Effector CD4-positive, alpha-beta T cell (primary cell): ENCODE data around the gene CNTNAP2.

ENCODE experiments used
- DNase-seq: peaks from one replicate; pipeline ENCODE4 v3.0.0-alpha.2; 2020

CNTNAP2 gene

DNA sequence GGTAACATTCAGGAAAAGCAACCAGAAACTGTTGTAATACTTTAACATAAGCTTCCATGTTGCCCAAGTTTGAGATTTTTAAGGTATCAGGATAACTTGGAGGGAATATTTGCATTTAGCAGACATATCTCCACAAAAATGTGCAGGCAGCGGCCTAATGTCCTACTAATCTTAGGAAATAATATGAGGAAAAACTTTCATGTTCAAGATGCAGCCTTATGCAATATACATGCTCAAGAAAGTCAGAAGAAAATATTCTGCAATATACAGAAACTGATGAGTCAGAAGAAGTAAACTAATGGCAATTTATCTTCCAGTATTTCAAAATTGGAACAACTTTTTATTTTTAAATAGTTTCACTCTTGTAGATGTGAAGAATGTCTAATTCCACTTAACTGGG is 2010.8 kb downstream of the CNTNAP2 start:
- DNase-seq, result no peak

DNA sequence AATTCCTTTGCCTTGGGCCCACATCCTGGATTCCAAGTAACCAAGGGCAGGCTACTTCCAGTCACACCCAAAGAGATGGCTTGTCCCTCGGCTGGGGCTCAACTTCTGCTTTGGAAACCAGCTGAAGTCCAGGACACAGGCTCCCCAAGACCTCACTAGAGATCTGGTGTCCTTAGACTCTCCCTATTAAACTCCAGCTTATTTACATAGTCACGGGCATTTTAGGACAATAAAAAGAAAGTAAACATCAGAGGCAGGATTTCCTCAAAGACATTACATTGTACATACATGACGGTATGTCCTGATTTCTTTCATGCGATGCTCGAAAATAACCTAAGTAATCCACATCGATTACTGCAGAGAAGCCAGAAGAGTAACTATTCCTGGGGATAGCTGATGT is 2012.4 kb downstream of the CNTNAP2 start:
- DNase-seq, result no peak

DNA sequence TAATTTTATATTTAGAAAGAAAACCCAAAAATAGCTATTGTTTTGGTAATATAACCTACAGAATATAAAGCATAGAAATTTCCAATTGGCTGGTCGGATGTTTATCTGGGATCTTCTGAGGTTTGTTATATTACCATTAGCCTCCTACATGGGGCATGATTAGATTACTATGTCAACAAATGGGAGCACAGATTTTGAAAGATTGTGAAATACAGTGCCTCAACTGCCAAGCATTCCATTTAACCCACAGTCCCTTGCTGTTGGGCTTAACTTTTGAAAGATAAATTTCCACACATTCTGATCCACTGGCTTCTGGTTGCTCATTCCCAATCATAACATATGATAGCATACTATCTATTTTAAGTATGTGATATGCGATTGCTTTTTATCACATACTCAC is 2018.5 kb downstream of the CNTNAP2 start:
- no peak for DNase-seq

DNA sequence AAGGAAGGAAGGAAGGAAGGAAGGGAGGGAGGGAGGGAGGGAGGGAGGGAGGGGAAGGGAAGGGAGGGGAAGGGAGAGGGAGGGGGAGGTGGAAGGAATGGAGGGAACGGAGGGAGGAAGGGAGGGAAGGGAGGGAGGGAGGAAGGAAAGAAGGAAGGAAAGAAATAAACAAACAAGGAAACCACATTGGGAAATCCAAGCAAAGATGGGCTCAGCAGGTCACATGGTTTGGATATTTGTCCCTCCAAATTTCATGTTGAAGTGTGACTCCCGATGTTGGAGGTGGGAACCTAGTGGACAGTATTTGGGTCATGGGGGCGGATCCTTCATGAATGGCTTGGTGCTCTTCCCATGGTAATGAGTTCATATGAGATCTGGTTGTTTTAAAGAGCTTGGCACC is 2019.4 kb downstream of the CNTNAP2 start:
- no peak for DNase-seq

DNA sequence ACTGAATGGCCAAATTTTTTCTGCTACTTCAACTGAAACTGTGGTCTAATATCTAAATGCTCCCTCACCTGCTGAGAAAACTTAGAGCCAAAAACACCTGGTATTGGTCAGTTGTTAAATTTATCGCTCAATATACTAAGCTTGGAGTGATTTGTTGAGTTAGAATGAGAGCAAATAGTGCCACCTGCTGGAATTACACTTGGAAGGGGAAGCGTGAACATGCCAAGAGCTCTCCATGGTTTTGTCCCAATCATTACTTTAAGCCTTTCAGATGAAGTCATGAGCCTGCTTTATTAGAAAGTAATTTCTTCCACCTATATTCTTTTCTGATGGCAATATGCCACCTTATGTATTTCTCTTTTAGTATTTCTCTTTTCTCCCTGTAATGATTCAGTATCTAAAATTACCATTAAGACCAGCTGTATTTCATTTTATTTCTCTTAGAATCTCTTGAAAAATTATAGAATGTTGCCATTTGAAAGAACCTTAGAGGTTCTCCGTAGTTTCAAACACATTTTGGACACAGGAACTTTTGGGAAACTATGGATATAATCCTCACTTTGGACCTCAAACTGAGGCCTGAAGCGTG is 2026.2 kb downstream of the CNTNAP2 start:
- no peak for DNase-seq

DNA sequence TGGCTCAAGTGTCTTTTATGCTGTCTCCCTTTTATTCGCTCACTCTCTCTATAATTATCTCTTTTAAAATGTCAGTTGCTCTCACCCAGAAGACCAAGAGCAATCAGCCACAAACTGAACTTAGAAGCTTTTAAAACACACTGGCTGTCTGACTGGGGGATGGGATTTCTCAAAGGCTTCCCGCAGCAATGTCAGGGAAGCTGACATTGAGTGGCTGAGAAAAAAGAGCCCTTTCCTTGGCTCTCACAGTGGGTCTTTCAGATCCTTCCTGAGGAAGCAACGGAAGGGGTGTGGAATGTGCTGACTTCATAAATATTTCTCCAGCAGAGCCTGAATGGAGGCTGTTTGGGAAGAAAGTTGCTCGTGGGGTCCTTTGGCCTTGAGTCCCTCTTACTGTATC is 2028.2 kb downstream of the CNTNAP2 start:
- no peak for DNase-seq

DNA sequence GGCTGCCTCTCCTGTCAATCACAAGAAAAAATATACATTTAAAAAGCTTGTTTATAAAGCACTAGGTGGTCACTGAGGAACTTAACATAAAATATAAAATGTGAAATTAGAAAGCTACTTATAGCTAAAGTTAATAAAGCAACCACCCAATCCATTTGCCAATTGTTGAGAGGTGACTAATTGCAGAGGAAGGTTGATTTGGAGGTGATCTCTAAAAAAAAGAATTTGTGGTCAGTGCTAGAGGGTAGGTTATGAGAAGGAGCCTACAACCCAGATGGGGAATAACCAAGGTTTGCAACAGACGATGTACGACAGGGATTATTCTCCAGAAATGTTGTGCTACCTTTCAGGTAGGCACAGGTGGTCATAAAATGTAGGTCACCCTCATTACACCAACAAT is 2029.7 kb downstream of the CNTNAP2 start:
- DNase-seq, result no peak

DNA sequence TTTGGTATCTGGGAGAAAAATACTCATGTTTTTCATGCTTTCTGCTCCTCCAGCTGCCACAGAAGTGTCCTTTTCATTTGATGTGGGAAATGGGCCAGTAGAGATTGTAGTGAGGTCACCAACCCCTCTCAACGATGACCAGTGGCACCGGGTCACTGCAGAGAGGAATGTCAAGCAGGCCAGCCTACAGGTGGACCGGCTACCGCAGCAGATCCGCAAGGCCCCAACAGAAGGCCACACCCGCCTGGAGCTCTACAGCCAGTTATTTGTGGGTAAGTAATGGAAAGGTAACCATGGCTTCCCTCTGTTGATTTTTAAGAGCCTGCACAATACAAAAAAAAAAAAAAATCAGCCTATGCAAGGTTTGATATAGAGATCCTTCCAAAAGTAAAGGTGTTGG is 2030.8 kb downstream of the CNTNAP2 start:
- DNase-seq, result no peak

DNA sequence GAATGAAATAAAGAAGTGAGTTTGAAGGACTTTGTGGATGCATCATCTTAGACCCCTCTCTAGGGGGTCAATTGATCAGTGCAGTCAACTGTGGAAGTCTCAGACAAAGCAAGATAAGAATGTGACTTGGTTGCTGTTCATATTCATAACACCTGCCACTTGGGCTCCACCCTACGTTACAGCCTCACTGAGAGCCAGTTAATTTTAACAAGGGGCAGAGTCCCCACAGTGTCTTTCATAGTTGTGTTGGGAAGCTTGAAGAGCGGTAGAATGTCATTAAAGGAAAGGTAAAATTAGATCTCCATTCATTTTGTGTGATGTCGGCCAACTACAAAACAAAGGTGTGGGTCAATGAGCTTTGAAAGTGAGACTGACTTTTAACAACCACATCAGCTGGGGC is 2031.9 kb downstream of the CNTNAP2 start:
- no peak for DNase-seq

DNA sequence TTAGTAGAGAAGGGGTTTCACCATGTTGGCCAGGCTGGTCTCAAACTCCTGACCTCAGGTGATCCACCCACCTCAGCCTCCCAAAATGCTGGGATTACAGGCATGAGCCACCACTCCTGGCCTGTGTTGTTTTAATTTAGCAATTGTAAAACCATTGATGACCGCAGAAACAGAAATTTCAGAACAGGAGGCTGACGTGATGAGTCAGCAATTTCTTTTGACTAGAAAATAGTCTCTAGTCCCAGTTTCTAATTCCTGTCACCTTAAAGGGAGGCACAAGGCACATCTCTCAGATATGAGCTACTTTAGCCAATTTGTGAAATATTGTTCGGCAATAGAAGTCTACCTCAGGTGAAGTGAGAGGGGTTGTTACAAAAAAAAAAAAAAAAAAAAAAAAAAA is 2033.1 kb downstream of the CNTNAP2 start:
- DNase-seq, result no peak

DNA sequence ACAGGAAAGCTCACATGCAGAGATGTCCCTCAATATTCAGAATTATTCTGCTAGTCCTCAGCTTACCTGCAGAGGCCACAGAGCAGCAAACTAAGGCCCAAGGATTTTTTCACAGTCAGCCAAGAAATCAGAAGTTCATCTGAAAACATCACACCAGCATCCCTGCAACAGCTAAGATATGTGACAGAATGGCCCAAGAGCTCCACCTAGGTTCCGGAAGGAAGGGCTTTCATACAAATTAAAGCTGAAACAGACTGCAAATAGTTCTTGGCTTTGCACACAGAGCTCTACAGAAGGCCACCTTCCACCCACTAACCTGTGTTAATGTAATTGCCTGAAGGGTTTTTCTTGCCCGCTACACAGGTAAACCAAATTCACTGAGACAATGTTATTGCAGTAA is 2035.2 kb downstream of the CNTNAP2 start:
- DNase-seq, result no peak

DNA sequence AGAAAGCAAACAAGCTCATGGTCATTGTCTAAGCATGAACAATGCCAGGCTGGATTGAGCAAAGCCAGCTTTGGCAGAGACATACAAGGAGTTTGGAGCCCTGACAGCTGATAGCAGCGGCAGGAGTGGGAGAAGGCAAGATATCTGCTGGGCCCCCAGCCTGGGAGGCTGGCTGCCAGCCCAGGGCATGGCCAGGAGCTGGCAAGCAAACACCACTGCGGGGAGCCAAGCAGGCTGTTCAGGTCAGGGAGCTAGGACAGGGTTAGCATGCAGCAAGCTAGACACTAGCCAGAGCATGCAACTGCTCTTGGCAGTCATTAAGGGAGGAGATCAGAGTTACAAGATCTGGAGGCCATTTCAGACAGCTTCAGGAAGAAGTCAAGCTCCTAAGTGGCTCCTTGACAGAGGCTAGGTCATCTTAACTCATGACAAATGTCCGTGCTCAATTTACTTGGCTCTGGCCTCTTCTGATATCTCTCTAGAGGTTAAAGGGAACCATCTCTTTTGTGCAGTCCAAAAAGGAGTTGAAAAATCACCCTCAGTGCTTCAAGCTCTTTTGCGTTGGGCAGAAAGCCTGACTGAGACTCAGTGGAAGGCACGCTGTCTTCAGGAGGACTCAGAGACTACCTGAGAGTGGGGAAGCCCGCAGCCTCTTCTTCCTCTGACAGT is 2037.1 kb downstream of the CNTNAP2 start:
- no peak for DNase-seq

DNA sequence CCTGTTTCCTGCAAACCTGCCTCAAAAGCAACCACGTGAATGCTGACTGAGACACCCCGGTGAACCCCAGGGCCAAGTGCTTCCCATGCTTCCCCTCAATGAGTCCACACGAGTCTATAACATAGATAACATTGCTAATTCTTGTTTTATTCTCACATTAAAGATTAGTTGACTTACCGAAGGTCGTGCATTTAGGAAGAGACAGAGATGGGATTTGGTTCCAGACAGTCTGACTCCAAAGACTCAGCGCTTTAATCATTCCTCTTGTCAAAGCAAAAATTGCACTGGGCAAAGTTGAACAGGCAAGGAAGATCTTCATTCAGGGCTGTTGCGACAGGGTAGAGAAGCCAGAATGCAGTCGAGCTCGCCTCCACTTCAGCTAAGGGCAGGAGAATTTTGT is 2038.4 kb downstream of the CNTNAP2 start:
- DNase-seq, result no peak

DNA sequence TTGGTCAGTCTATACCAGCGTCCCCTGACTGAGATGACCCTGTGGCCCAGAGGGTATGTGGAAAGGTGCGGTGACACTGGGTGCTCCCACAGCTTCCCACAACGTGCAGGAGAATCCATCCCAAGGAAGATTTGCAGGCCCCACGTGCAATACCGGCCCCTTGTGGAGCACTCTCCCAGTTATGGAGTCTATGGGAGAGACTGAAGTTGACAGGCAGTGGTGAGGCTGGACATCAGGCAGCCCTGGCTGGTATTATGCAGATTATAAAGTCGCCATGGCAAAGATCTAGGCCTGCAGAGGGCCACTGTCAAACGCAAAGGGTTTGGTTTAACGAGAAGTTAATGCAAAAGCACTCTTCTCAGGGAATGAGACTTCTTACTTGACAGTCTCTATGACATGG is 2039.2 kb downstream of the CNTNAP2 start:
- DNase-seq, result no peak

DNA sequence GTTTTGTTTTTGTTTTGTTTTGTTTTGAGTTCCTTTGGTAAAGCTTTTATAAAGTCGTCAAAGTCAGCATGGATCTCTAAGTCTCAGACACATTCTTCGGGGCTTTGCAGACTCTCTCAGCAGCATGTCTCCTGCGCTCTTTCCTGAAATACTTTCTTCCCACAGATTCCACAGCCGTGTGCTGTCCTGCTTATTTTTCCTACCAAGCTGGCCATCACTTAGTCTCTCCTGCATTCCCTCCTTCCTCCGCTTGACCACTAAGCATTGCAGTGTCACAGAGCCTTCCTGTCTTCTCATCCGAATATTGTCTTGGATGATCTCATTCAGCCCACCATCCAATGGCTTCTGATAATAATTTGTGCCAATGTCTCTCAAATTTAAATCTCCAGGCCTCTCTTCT is 2039.6 kb downstream of the CNTNAP2 start:
- DNase-seq, result no peak

DNA sequence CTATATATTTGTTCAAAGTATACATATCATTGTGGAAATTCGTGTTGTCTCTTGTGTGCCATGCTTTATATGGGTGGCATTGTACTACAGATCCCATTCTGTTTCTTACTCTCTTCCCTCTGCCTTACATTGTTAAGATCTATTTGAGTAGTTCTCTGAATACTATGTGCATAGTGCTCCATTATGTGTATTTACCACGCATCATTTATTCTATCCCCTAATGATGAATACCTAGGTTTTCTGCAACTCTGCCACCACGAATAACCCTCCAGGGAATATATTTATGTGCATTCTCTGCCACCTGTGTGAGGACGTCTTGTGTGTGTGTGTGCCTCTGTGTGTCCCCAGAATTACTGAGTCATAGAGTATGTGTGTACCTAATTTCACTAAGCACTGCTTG is 2042.7 kb downstream of the CNTNAP2 start:
- DNase-seq, result no peak

DNA sequence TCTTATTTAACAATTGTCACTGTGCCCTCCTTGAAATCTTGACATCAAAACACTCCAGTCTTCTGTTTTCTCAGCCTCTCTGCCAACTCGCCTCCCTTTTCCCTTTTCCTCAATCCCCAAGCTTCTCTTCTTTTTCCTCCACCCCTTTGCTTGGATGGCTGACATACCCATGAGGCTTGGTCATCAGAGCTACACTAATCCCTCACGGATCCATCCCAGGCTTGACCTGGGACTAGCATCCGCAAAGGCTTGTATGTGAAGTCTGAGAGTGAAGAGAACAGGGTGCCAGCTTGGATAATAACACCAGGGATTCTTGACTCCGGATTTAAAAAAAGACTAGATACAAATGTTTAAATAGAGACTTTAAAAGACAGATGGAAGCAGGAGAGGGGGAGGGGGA is 2045.2 kb downstream of the CNTNAP2 start:
- DNase-seq, result no peak

DNA sequence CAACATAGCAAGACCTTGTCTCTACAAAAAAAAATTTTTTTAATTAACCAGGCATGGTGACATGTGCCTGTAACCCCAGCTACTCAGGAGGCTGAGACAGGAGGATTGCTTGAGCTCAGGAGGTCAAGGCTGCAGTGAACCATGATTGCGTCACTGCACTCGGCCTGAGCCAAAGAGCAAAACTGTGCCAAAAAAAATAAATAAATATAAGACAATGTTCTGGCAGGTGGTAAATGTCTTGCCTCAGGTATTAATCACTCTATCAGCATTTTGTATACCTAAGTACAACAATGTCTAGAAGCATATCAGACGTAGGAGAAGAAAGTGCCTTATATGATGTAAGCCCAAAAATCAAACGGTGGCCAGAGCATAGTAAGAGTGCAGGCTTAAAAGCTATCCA is 2046.2 kb downstream of the CNTNAP2 start:
- DNase-seq, result no peak

DNA sequence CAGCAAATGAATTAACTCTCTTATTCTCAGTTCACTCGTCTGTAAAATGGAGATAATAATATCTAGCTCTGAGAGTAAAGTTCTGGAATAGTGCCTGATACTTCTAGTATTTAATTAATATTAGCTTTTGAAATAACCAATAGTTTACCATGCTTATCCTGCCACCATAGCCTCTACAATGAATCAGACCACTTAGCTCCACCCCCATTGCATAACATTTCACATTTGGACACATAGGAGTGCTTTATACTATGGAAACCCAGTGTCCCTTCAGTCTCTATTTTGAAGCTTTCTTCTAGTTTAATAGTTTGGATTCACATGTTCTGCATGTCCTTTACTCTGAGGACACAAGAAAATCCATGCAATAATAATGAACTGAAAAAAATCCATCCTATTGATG is 2046.6 kb downstream of the CNTNAP2 start:
- DNase-seq, result no peak

DNA sequence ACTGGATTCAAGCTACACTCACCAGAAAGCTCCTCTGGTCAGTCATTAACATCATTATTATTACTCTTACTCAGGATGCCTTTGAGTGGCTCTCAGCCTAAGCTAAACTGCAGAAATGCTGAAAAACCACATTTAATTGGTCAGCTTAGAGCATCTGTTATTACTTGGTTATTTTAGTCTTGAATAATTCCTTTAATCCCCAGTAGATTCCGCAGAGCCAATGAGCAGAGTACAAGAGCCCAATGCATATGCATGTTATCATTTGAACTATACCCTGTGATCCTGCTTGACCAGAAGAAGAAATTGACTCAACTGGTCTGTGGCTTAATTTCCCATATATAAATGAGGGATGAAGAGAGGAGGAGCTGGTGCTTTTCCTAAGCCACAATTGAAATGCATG is 2056.3 kb downstream of the CNTNAP2 start:
- DNase-seq, result no peak

DNA sequence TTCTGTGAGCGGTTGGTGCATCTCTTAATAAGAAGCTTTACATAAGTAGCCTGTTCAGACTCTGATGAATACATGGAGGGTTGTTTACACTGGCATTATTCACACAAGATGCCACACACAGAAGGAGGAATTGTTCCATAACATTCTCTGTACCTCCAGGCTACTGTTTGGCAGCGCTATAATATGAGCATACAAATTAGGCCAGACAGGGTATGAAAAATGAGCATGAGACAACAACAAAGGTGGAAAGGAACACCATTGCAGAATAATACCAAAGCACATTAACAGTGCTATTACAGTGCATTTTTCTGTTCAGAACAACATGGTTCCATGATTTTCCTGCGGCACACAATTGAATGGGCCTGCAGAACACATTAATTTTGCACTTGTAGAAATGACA is 2056.8 kb downstream of the CNTNAP2 start:
- DNase-seq, result no peak

DNA sequence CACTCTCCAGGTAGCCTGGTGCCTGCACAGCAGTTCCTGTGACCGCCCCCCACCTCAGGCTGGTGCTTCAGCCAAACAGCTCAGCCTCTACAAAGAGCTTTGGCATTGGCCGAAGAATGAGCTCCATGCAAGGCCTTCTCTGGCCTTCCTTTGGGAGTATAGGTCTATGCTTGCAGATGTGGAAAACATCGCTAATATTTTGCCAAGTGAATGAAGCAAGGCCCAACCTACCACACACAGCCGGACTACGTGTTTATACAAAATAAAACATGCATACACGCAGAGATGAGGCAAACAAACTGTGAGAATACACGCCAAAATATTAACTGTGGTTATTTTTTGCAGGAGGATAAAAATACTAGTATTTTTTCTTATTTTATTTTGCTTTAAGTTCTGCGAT is 2057.8 kb downstream of the CNTNAP2 start:
- no peak for DNase-seq

DNA sequence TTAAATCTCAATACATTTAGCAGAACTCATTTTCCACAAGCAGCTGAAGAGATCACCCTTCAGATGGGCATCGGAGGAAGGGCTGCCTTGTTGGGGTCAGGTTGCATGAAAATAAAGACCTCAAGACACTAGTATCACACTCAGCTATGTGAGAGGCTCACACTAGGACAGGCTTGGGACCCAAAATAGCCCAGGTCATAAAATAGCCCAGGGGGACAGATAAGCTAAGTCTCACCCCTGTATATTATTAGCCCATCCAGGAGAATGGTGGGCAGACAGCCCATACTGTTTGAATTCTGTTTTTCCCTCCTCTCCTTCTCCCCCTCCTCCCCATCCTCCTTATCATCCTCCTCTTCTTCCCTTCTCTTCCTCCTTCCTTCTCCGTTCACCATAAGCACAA is 2058.9 kb downstream of the CNTNAP2 start:
- DNase-seq, result no peak

DNA sequence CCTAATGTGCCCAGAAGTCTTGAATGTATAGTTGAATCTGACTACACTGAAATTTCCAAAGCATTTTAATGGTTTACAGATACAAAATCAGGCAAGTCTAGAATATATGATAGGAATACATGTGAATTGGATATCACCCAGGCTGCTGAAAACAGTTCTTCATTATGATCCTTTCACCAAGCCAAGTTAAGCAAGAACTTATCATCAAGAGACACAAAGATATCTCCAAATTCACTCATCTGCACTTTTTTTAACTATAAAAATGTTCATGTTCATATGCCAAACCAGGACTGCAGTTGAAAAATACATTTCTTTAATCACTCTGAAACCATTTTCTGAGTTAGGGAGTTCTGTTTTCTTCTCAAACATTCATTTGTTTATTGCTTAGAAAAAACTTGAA is 2061.4 kb downstream of the CNTNAP2 start:
- no peak for DNase-seq

DNA sequence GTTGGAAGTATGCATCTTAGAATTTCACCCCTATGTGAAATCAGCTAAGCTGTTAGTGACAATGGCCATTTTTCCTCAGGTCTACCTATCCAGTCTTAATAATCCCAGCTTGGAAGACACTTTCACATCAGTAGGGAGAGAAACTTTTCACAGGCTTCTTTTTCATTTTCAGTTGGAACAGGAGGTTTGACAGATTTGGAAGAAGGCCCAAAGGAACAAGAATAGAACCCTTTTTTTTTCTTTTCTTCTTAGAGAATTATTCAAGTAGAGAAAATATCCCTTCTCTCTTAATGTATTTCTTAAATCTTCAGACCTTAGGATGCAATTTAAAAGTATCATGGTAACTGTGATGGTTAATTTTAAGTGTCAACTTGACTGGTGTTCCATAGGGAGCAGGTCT is 2063.5 kb downstream of the CNTNAP2 start:
- DNase-seq, result no peak
